GM12891 (cell line): ENCODE data around the gene SIK3.

ENCODE experiments used
- POLR2A ChIP-seq: IDR thresholded peaks from 2 replicates; pipeline ENCODE4 v1.6.1; 2011; ENCODE audit warnings: low read depth, low read length, control low read depth
- POLR2AphosphoS5 ChIP-seq: IDR thresholded peaks from 2 replicates; pipeline ENCODE4 v1.6.1; 2011; ENCODE audit warnings: low read depth, low read length, control low read depth
- TAF1 ChIP-seq: IDR thresholded peaks from 2 replicates; pipeline ENCODE4 v1.6.1; 2011; ENCODE audit warnings: low read depth, low read length, control low read depth

GRCh38 chr11:116879800-116880625, 218.2 kb downstream of the SIK3 start:
- TF ChIP-seq POLR2AphosphoS5 (no peak), POLR2A (no peak), TAF1 (no peak)
